HK-2 (cell line): Measurements from ENCODE around the gene PRDM4.
A peak's percentile ranks its signal among the peaks of the same experiment; 100 is the strongest.
"Not testable (repeated sequence)": the region's sequence is repeated elsewhere in the genome, so short reads cannot be mapped to it uniquely, and the experiment has no call there.

Source experiments
- DNase-seq: peaks from one replicate; pipeline ENCODE4 v3.0.0-alpha.2; 2018; ENCODE audit not compliant: unreplicated experiment

PRDM4 gene

GRCh38 chr12:107695772-107696171, 65.2 kb downstream of the PRDM4 start:
- DNase-seq, result not testable (repeated sequence)

GRCh38 chr12:107685360-107686248, 75.3 kb downstream of the PRDM4 start, which contains the start of gene PWP1:
TSS of gene PWP1 (plus strand) at chr12:107685799. CDS start at chr12:107685900, 101 bp downstream.
- peak; percentile 95 for DNase-seq

- DNase-seq, result peak; percentile 27
Measured at GRCh38 chr12:107684990-107685359, 76.0 kb downstream of the PRDM4 start.

- no peak for DNase-seq
Measured at GRCh38 chr12:107684029-107684795, 76.7 kb downstream of the PRDM4 start.
